ENCODE measurements around the gene WRAP73. TPM values are rescaled to one million over a fixed set of nuclear protein-coding genes. Genes with fewer than 3 reads are reported as not detected.

The WRAP73 gene
- total and polyA plus RNA-seq, 2 experiments from 2014 or later, result 22.6 to 43.3 TPM

GRCh38 chr1:3688356-3689137, 38.6 kb upstream of the WRAP73 start:
- H2AFZ ChIP-seq, result peak overlapping the region; percentile 23; the same call in 1 of the 2 replicates
- peak; percentile 60 for ATAC-seq

DNA sequence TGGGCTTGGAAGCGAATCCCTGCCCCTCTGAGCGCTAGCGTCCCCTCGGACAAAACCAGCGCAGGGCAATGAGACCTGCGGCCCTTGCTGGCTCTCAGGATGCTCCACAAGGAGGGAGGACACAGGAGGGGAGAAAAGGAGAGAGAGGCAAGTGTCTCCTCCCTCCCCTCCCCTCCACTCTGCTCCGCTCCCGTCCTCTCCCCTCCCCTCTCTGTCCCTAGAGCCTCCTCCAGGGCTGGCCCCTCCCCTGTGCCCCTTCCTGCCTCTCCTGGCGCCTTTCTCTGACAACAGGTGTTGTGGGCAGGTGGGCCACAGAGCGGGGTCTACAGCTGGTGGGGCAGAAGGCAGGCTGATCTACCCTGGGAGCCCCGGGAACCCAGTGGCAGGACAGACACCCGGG, 37.6 kb upstream of the WRAP73 start:
- peaks cover 8% of the 10 kb centered on the region; the same call in 1 of the 2 replicates for H3K4me1 ChIP-seq (ENCODE audit: insufficient read depth)
- H3K4me3 ChIP-seq, result no peak overlapping the region
- no peaks in the 10 kb centered on the region for H4K20me1 ChIP-seq (replicated peaks; ENCODE audit: insufficient read depth)
- no peaks in the 10 kb centered on the region for H3K27me3 ChIP-seq (ENCODE audit: insufficient read depth)
- no peaks in the 10 kb centered on the region for H3F3A ChIP-seq (replicated peaks; ENCODE audit: low read depth)
- no peaks in the 10 kb centered on the region for H3K79me2 ChIP-seq (replicated peaks; ENCODE audit: insufficient read depth)
- DNase-seq (ENCODE audit: low spot score), result peak; percentile 52
- Mint-ChIP-seq H3K4me3 (no peak overlapping the region), H3K36me3 (ENCODE audit: low read depth) (no peaks in the 10 kb centered on the region; the same call in 2 of the 3 replicates), H3K9me3 (no peaks in the 10 kb centered on the region; the same call in 2 of the 3 replicates), H3K27ac (no peak overlapping the region), H3K27me3 (ENCODE audit: insufficient read depth, low read depth, poor library complexity) (peaks cover 25% of the 10 kb centered on the region), H3K4me1 (peaks cover 20% of the 10 kb centered on the region)
- H2AFZ ChIP-seq, result no peak overlapping the region
- H3K9me2 ChIP-seq (ENCODE audit: insufficient read depth), result no peaks in the 10 kb centered on the region
- no peak overlapping the region; the same call in 1 of the 2 replicates for H3K4me2 ChIP-seq
- H3K27ac ChIP-seq (ENCODE audit: low read depth), result no peak overlapping the region
- no peaks in the 10 kb centered on the region for H3K36me3 ChIP-seq (ENCODE audit: insufficient read depth)
- peak; percentile 32 for ATAC-seq
- no peak for TF ChIP-seq ZNF331 (CRISPR knock-in tag; IDR thresholded peaks at IDR 0.05; ENCODE audit: low read depth)
- TF ChIP-seq, protein P1, sequence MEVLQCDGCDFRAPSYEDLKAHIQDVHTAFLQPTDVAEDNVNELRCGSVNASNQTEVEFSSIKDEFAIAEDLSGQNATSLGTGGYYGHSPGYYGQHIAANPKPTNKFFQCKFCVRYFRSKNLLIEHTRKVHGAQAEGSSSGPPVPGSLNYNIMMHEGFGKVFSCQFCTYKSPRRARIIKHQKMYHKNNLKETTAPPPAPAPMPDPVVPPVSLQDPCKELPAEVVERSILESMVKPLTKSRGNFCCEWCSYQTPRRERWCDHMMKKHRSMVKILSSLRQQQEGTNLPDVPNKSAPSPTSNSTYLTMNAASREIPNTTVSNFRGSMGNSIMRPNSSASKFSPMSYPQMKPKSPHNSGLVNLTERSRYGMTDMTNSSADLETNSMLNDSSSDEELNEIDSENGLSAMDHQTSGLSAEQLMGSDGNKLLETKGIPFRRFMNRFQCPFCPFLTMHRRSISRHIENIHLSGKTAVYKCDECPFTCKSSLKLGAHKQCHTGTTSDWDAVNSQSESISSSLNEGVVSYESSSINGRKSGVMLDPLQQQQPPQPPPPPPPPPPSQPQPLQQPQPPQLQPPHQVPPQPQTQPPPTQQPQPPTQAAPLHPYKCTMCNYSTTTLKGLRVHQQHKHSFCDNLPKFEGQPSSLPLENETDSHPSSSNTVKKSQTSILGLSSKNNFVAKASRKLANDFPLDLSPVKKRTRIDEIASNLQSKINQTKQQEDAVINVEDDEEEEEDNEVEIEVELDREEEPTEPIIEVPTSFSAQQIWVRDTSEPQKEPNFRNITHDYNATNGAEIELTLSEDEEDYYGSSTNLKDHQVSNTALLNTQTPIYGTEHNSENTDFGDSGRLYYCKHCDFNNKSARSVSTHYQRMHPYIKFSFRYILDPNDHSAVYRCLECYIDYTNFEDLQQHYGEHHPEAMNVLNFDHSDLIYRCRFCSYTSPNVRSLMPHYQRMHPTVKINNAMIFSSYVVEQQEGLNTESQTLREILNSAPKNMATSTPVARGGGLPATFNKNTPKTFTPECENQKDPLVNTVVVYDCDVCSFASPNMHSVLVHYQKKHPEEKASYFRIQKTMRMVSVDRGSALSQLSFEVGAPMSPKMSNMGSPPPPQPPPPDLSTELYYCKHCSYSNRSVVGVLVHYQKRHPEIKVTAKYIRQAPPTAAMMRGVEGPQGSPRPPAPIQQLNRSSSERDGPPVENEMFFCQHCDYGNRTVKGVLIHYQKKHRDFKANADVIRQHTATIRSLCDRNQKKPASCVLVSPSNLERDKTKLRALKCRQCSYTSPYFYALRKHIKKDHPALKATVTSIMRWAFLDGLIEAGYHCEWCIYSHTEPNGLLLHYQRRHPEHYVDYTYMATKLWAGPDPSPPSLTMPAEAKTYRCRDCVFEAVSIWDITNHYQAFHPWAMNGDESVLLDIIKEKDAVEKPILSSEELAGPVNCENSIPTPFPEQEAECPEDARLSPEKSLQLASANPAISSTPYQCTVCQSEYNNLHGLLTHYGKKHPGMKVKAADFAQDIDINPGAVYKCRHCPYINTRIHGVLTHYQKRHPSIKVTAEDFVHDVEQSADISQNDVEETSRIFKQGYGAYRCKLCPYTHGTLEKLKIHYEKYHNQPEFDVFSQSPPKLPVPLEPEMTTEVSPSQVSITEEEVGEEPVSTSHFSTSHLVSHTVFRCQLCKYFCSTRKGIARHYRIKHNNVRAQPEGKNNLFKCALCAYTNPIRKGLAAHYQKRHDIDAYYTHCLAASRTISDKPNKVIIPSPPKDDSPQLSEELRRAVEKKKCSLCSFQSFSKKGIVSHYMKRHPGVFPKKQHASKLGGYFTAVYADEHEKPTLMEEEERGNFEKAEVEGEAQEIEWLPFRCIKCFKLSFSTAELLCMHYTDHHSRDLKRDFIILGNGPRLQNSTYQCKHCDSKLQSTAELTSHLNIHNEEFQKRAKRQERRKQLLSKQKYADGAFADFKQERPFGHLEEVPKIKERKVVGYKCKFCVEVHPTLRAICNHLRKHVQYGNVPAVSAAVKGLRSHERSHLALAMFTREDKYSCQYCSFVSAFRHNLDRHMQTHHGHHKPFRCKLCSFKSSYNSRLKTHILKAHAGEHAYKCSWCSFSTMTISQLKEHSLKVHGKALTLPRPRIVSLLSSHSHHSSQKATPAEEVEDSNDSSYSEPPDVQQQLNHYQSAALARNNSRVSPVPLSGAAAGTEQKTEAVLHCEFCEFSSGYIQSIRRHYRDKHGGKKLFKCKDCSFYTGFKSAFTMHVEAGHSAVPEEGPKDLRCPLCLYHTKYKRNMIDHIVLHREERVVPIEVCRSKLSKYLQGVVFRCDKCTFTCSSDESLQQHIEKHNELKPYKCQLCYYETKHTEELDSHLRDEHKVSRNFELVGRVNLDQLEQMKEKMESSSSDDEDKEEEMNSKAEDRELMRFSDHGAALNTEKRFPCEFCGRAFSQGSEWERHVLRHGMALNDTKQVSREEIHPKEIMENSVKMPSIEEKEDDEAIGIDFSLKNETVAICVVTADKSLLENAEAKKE (CRISPR knock-in tag; IDR thresholded peaks at IDR 0.05), result no peak

More at GRCh38 chr1:3688356-3689137, 38.6 kb upstream of the WRAP73 start:
- H3K4me1 Mint-ChIP-seq, result peaks cover 20% of the 10 kb centered on the region
- peak; percentile 62 for DNase-seq (ENCODE audit: low spot score)
- peaks cover 18% of the 10 kb centered on the region for H3K27me3 Mint-ChIP-seq (ENCODE audit: insufficient read depth, low read depth, poor library complexity)
- peak overlapping the region; percentile 45; the same call in 2 of the 3 replicates for H3K4me3 Mint-ChIP-seq
- Histone ChIP-seq H3K9me2 (ENCODE audit: insufficient read depth) (no peaks in the 10 kb centered on the region), H3K27me3 (ENCODE audit: insufficient read depth) (no peaks in the 10 kb centered on the region), H3K36me3 (ENCODE audit: insufficient read depth) (no peaks in the 10 kb centered on the region), H3F3A (replicated peaks; ENCODE audit: low read depth) (no peaks in the 10 kb centered on the region), H4K20me1 (replicated peaks; ENCODE audit: insufficient read depth) (no peaks in the 10 kb centered on the region), H3K4me2 (peak overlapping the region; percentile 38), H3K79me2 (replicated peaks; ENCODE audit: insufficient read depth) (no peaks in the 10 kb centered on the region), H3K4me3 (no peak overlapping the region), H3K27ac (ENCODE audit: low read depth) (no peak overlapping the region), H3K4me1 (ENCODE audit: insufficient read depth) (peaks cover 8% of the 10 kb centered on the region; the same call in 1 of the 2 replicates)
- H3K27ac Mint-ChIP-seq, result no peak overlapping the region
- TF ChIP-seq, protein P2, sequence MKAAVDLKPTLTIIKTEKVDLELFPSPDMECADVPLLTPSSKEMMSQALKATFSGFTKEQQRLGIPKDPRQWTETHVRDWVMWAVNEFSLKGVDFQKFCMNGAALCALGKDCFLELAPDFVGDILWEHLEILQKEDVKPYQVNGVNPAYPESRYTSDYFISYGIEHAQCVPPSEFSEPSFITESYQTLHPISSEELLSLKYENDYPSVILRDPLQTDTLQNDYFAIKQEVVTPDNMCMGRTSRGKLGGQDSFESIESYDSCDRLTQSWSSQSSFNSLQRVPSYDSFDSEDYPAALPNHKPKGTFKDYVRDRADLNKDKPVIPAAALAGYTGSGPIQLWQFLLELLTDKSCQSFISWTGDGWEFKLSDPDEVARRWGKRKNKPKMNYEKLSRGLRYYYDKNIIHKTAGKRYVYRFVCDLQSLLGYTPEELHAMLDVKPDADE (IDR thresholded peaks at IDR 0.05), result no peak
- TF ChIP-seq ZNF331 (CRISPR knock-in tag; IDR thresholded peaks at IDR 0.05; ENCODE audit: low read depth) (no peak), STAT1 (IDR thresholded peaks at IDR 0.05; ENCODE audit: unreplicated experiment) (no peak), NANOG (IDR thresholded peaks at IDR 0.05; ENCODE audit: borderline replicate concordance) (no peak), ZNF114 (CRISPR knock-in tag; IDR thresholded peaks at IDR 0.05) (no peak), CTCF (conservative IDR thresholded peaks at IDR 0.05; ENCODE audit: low read depth in 2 of 2) (0 out of 4 replicates have a peak, but pooled peaks of 1 of the 2 experiments have one; percentile 6), JUNB (IDR thresholded peaks at IDR 0.05; ENCODE audit: unreplicated experiment) (no peak), EZH2 (IDR thresholded peaks at IDR 0.05; ENCODE audit: low read depth, unreplicated experiment) (no peak)
- H3K36me3 Mint-ChIP-seq (ENCODE audit: low read depth), result no peaks in the 10 kb centered on the region
- H3K9me3 Mint-ChIP-seq, result no peaks in the 10 kb centered on the region; the same call in 2 of the 3 replicates

All from GM23338 (cell line).